Activated CD4-positive, alpha-beta T cell treated with anti-CD3 and anti-CD28 coated beads for 24 hours (primary cell): Measurements from ENCODE around the gene SMARCA2.

Experiments
- DNase-seq, 2 donors: peaks; one replicate each; pipeline ENCODE4 v3.0.0-alpha.2; 2020; ENCODE audit warnings: low read depth in 2 of 2

SMARCA2 gene

DNA sequence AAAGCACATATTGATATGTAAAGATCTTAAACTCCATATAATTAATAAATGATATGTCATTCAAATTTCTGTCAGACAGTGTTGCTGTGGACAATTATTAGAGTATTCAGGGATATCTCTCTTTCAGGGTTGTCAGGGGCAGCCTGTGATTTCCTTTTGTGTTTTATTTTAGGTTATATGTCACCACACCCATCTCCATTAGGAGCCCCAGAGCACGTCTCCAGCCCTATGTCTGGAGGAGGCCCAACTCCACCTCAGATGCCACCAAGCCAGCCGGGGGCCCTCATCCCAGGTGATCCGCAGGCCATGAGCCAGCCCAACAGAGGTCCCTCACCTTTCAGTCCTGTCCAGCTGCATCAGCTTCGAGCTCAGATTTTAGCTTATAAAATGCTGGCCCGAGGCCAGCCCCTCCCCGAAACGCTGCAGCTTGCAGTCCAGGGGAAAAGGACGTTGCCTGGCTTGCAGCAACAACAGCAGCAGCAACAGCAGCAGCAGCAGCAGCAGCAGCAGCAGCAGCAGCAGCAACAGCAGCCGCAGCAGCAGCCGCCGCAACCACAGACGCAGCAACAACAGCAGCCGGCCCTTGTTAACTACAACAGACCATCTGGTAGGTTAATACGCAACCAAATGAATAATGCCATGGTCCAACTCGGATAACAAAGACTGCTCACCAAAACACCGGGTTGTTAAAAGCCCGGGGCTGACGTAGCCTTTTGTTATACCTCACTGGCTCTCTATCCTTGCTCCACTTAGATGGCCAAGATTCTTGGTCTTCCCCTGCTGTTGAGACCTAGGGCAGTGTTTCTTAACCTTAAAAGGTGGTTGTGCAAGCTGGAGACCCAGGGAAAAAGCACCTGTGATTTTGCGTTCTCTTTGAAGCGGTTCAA lies 24.4 kb downstream of the SMARCA2 start:
- no peak for DNase-seq

DNA sequence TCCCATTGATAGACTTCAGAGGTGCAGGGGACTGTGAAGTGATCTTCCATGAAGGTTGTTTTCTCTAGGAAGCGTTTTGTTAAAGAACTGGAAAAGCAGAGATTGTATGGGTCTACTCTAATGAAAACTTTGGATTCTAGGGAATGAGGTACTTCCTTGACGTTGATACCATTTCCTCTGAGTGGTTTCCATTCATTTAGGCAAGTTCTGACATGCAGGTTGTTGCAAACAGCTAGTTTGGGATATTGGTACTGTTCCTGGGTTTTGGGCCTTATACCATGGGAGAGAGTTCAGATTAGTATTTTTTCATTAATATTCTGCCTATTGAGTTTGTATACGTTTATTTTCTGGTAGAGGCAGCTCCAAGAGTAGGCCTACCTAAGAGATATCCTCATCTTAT lies 25.7 kb downstream of the SMARCA2 start:
- DNase-seq: no peak

DNA sequence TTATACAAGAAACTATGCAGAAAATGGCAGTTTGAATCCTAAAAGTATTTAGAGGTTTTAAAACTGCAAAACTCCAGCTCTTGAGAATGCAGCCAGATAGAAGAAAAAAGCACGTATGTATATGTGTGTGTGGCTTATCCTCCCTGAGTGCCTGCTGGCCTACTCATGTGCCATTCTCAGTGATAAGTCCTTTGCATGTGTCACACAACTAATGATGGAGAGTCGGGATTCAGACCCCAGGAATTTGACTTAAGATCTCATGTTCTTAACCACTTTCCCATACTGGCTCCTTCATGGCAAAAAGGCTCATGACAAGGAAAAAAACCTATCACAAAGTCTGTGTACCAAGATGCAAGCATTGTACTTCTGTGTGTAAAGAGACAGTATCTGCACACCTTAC lies 26.6 kb downstream of the SMARCA2 start:
- no peak for DNase-seq

DNA sequence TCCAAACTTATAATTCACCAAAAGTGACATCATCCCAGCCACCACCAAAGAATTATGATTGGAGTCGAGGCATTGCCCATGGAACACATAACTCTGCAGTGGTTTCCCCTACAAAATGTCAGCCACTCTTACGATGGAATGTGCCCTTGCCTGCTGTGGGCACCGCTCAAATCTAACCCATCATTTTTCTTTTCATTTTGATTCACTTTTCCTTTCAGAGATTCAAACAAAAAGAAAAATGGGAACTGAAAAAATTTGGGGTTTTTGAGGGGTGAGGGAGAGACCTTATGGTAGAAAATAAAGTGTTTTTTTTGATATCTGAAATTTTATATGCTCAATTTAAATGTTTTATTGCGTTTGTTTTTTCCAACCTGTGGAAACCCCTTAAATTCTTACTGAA lies 28.1 kb downstream of the SMARCA2 start:
- DNase-seq: no peak

GRCh38 chr9:2043881-2044462 lies 28.8 kb downstream of the SMARCA2 start:
- DNase-seq: no peak

GRCh38 chr9:2047144-2047671 lies 32.1 kb downstream of the SMARCA2 start:
- DNase-seq: no peak

DNA sequence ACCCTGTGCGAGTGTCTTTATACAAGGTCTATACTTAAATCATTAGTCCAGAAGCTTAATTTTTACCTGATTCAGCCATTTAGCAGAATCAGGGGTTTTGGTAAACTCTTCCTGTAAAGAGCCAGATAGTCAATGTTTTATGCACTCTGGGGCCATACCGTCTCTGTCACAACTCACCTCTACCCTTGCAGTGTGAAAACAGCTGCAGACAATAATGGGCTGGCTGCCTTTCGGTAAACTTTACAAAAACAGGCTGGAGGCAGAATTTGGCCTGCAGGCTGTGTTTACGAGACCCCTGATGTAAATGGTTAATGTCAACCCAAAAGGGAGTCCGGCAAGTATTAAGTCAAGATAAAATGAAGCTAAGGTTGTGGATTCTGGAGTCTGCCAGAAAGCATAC lies 32.8 kb downstream of the SMARCA2 start:
- no peak for DNase-seq

- DNase-seq: no peak
Measured at GRCh38 chr9:2050236-2050635, 35.1 kb downstream of the SMARCA2 start.

DNA sequence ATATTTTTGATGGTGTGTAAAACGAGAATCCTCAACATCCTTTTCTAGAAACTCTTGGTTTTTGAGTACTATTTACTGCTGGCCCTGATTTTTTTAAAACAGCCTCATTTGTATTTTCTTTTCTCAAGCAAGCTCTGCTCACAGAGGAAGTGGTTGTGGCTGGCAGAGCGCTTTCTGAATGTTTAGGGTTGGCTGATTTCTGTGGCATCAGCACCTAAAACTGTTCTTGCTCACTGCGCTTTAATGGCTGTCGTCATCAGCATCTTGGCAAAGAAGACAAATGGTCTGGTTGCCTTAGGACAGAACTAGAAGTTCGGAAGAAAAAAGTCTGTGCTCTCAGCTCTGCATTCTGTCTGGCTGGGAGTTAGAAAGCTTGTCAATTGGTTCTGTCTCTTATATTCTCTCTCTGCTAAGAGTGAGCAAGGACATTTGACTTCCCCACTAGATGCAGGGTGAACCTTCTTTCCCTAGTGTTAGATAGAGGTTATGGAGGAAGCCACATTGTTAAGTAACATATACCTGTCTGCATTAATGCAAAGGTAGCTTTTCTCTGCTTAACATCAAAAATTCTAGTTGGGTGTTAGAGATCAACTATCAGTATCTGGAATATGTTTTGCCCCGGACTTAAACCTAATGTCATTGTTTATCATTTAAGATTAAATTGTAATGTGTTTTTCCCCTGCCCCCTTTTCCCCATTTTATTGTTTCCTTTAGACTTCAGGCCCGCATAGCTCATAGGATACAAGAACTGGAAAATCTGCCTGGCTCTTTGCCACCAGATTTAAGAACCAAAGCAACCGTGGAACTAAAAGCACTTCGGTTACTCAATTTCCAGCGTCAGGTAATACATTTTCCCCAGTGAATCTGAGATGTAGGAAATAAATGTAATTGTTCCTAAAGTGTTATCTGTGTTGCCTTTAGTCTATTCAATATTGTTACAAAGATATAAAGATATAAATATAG lies 39.0 kb downstream of the SMARCA2 start:
- peak; percentile 20 to 25 for DNase-seq

GRCh38 chr9:2055203-2055658 lies 40.1 kb downstream of the SMARCA2 start:
- no peak for DNase-seq

- no peak for DNase-seq
Measured at GRCh38 chr9:2059274-2059929, 44.3 kb downstream of the SMARCA2 start.

GRCh38 chr9:2060424-2060823 lies 45.3 kb downstream of the SMARCA2 start:
- DNase-seq: no peak

GRCh38 chr9:2065704-2066103 lies 50.6 kb downstream of the SMARCA2 start:
- DNase-seq: no peak

DNA sequence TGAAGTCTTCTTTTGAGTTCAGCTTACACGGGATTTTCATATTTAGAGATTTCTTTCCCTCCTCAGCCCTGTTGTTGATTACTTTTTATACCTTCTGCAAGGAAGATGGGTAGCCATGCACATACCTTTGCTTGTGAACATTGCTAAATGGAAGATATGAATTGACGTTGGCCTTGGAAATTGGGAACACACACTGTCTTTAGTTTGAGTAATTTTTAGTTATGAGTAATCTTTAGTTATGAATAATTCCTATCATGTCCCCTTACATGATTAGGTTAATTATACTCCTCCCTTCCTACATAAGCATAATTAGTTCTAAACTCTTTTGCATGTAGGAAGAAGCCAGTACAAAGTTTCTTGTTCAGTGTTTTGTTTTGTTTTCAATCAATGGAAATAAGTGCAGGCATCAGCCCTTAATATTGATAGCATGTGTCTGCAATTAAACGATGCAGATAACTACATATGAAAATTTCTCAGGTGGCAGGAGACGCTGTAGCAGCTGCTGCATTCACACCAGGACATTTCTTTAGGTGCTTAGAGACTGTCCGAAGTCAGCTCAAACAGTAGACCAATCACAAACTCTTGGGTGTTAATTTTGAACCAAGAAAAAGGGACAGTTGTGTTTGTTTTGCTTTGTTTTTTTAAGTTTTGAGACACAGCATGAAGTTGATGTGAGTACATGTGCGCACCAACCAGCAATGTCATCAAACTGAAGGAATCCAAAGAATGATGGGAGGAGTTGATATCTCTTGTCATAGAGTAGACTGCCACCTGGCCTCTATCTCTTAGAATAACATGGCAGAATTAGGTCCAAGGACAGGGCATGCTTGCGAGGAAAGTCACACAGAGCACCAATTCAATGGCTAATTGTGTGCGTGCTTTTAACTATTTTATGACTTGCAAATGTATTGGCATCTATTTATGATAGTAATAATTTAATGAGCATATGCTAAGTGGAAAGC lies 51.4 kb downstream of the SMARCA2 start:
- DNase-seq: no peak

GRCh38 chr9:2072752-2073405 lies 57.7 kb downstream of the SMARCA2 start:
- no peak for DNase-seq

GRCh38 chr9:2082772-2083171 lies 67.6 kb downstream of the SMARCA2 start:
- DNase-seq: no peak

GRCh38 chr9:2083479-2083878 lies 68.3 kb downstream of the SMARCA2 start:
- DNase-seq: no peak

- DNase-seq: no peak
Measured at GRCh38 chr9:2085716-2086115, 70.6 kb downstream of the SMARCA2 start.

- no peak for DNase-seq
Measured at GRCh38 chr9:2086116-2086515, 71.0 kb downstream of the SMARCA2 start.

- no peak for DNase-seq
Measured at GRCh38 chr9:2086971-2087370, 71.8 kb downstream of the SMARCA2 start.
